HCT116 (cell line): ENCODE data around the gene PRKG2. TPM values are rescaled to one million over a fixed set of nuclear protein-coding genes. Genes with fewer than 3 reads are reported as not detected.

Experiments
- ATAC-seq: fragments of 200-7000 bp; cut with Tn5 transposase; 2 replicates; pipeline ENCODE4 v1.9.1; 2020; ENCODE audit warnings: mild to moderate bottlenecking, moderate library complexity
- BruUV-seq: library from RNA; stranded (reverse); fragments of 400-500 nt; replicated peaks from 2 replicates; lab custom pipeline; 2021; lab: Mats Ljungman, UMichigan
- CTCF ChIA-PET: fragments of 300-600 bp; sonication (Branson Sonifier 250); formaldehyde crosslinking; loops from one replicate; lab custom pipeline; 2021; ENCODE audit warnings: antibody characterized with exemption; lab: Charles Lee
- POLR2A ChIA-PET: fragments of 300-600, 350-600 bp; sonication (Branson Sonifier 250); formaldehyde crosslinking; loops from one replicate; lab custom pipeline; 2021; ENCODE audit warnings: antibody characterized with exemption; lab: Charles Lee
- RAD21 ChIA-PET, 2 experiments: fragments of 300-600 bp; sonication (Branson Sonifier 250); formaldehyde crosslinking; loops; one replicate each; lab custom pipeline; 2023; ENCODE audit warnings: low total read pairs in 2 of 2; ENCODE audit not compliant: uncharacterized antibody in 2 of 2, unreplicated experiment in 2 of 2, low non-redundant PET in 1 of 2; lab: Charles Lee
- DNase-seq: peaks from one replicate; pipeline ENCODE4 v3.0.0-alpha.2; 2010; ENCODE audit warnings: low read depth, low spot score
- H2AFZ ChIP-seq: fragments of 200-600 bp; shearing (Covaris generic), sonication (generic); 2 replicates; pipeline ENCODE4 v1.6.1; 2017; ENCODE audit warnings: low read depth, mixed run types, mixed read lengths, antibody characterized with exemption, low read length; ENCODE audit not compliant: poor library complexity, severe bottlenecking
- H3K27ac ChIP-seq: 2 replicates; pipeline ENCODE4 v1.5.1; 2012; ENCODE audit warnings: low read depth, low read length
- H3K27me3 ChIP-seq: fragments of 200-600 bp; sonication (generic); 2 replicates; pipeline ENCODE4 v1.6.1; 2016; ENCODE audit warnings: mixed run types, low read length, mixed read lengths; ENCODE audit not compliant: insufficient read depth
- H3K36me3 ChIP-seq, 2 experiments: fragments of 200-500 bp in 1 of 2; fragments of 200-600 bp in 1 of 2; sonication (Bioruptor generic) in 1 of 2; sonication (generic) in 1 of 2; 2 replicates each; pipeline versions ENCODE4 v1.5.1 to v1.6.1; 2014 to 2016; ENCODE audit warnings: low read length in 2 of 2, inconsistent platforms in 1 of 2, mixed read lengths in 1 of 2, mixed run types in 1 of 2; ENCODE audit not compliant: insufficient read depth in 2 of 2, control insufficient read depth in 1 of 2
- H3K4me1 ChIP-seq, 2 experiments: fragments of 200-600 bp in 1 of 2; sonication (generic) in 1 of 2; 2 replicates each; pipeline versions ENCODE4 v1.5.1 to v1.6.1; 2012 to 2017; ENCODE audit warnings: low read length in 2 of 2, inconsistent platforms in 1 of 2, mild to moderate bottlenecking in 1 of 2, mixed read lengths in 1 of 2, mixed run types in 1 of 2, moderate library complexity in 1 of 2; ENCODE audit not compliant: insufficient read depth in 2 of 2, control insufficient read depth in 1 of 2
- H3K4me2 ChIP-seq: fragments of 200-600 bp; sonication (generic); 2 replicates; pipeline ENCODE4 v1.6.1; 2017; ENCODE audit warnings: mixed run types, low read length, mixed read lengths
- H3K4me3 ChIP-seq, 2 experiments: fragments of 200-600 bp in 1 of 2; sonication (generic) in 1 of 2; replicated peaks in 1 of 2; 2 replicates each; pipeline ENCODE4 v1.5.1; 2011 to 2016; ENCODE audit warnings: low read length in 2 of 2, control low read depth in 1 of 2, low read depth in 1 of 2, mild to moderate bottlenecking in 1 of 2, mixed read lengths in 1 of 2, mixed run types in 1 of 2
- H3K79me2 ChIP-seq: fragments of 200-600 bp; sonication (generic); 2 replicates; pipeline ENCODE4 v1.6.1; 2017; ENCODE audit warnings: mild to moderate bottlenecking, mixed run types, low read length, moderate library complexity, mixed read lengths; ENCODE audit not compliant: insufficient read depth
- H3K9ac ChIP-seq: fragments of 200-600 bp; sonication (generic); 2 replicates; pipeline ENCODE4 v1.6.1; 2016; ENCODE audit warnings: low read length, mixed read lengths
- H3K9me2 ChIP-seq: fragments of 200-600 bp; sonication (generic), shearing (Covaris generic); 2 replicates; pipeline ENCODE4 v1.6.1; 2017; ENCODE audit warnings: mixed run types, mild to moderate bottlenecking, moderate library complexity; ENCODE audit not compliant: insufficient read depth
- H3K9me3 ChIP-seq, 2 experiments: fragments of 200-500 bp in 1 of 2; fragments of 200-600 bp in 1 of 2; sonication (Bioruptor generic) in 1 of 2; sonication (generic) in 1 of 2; 2 replicates each; pipeline ENCODE4 v1.6.1; 2014 to 2017; ENCODE audit warnings: low read length in 2 of 2, mixed read lengths in 2 of 2, inconsistent platforms in 1 of 2, low read depth in 1 of 2, mild to moderate bottlenecking in 1 of 2, mixed run types in 1 of 2, moderate library complexity in 1 of 2; ENCODE audit not compliant: control insufficient read depth in 1 of 2, insufficient read depth in 1 of 2
- H4K20me1 ChIP-seq: fragments of 200-600 bp; sonication (generic), shearing (Covaris generic); 2 replicates; pipeline ENCODE4 v1.6.1; 2017; ENCODE audit warnings: mixed run types, mild to moderate bottlenecking, moderate library complexity; ENCODE audit not compliant: insufficient read depth
- EZH2 ChIP-seq: fragments of 200-600 bp; sonication (generic); IDR thresholded peaks from 2 replicates; pipeline ENCODE4 v1.6.1; 2017; ENCODE audit warnings: antibody characterized with exemption, mixed run types
- EZH2phosphoT487 ChIP-seq: fragments of 200-600 bp; IDR thresholded peaks from 2 replicates; pipeline ENCODE4 v1.6.1; 2018; ENCODE audit warnings: antibody characterized with exemption, borderline replicate concordance
- FOSL1 ChIP-seq: IDR thresholded peaks from 2 replicates; pipeline ENCODE4 v1.6.1; 2012; ENCODE audit warnings: low read depth
- POLR2AphosphoS5 ChIP-seq: IDR thresholded peaks from 2 replicates; pipeline ENCODE4 v1.6.1; 2011; ENCODE audit warnings: mild to moderate bottlenecking, low read depth, low read length, moderate library complexity
- REST ChIP-seq: IDR thresholded peaks from 2 replicates; pipeline ENCODE4 v1.6.1; 2012; ENCODE audit warnings: low read depth
- SIN3A ChIP-seq: IDR thresholded peaks from 2 replicates; pipeline ENCODE4 v1.6.1; 2012; ENCODE audit warnings: low read depth
- SRF ChIP-seq: IDR thresholded peaks from 2 replicates; pipeline ENCODE4 v1.6.1; 2012; ENCODE audit warnings: low read depth
- TCF7L2 ChIP-seq: IDR thresholded peaks from 2 replicates; pipeline ENCODE4 v1.7.0; 2011; ENCODE audit warnings: borderline replicate concordance, inconsistent platforms; ENCODE audit not compliant: insufficient read depth, insufficient read length; ENCODE audit errors: extremely low read depth
- YY1 ChIP-seq: IDR thresholded peaks from 2 replicates; pipeline ENCODE4 v1.6.1; 2011; ENCODE audit warnings: low read length, low read depth, moderate library complexity, mild to moderate bottlenecking; ENCODE audit not compliant: insufficient replicate concordance; ENCODE audit errors: extremely low read depth
- ZNF274 ChIP-seq: fragments of 200-500 bp; sonication (Bioruptor generic); IDR thresholded peaks from 2 replicates; pipeline ENCODE4 v1.6.1; 2014; ENCODE audit warnings: mild to moderate bottlenecking, low read depth, low read length, inconsistent platforms
- intact Hi-C: fragments of 100-400 bp; cut with micrococcal nuclease; formaldehyde crosslinking; loops from 2 replicates; pipeline ENCODE4 v1.10.0; 2022
- total RNA-seq: library from RNA; stranded (reverse); gene quantifications from one replicate; pipeline ENCODE4 v1.2.1, GENCODE V29; 2021; ENCODE audit not compliant: unreplicated experiment
- TF ChIP-seq, protein P1 (sequence below): IDR thresholded peaks from 2 replicates; pipeline ENCODE4 v1.6.1; 2011; ENCODE audit warnings: mild to moderate bottlenecking, low read length, moderate library complexity; ENCODE audit not compliant: insufficient replicate concordance; ENCODE audit errors: extremely low read depth
- TF ChIP-seq, protein P2 (sequence below), 3 experiments: fragments of 200-600 bp in 1 of 3; sonication (generic) in 1 of 3; IDR thresholded peaks in 2 of 3; conservative IDR thresholded peaks in 1 of 3; 2 replicates each; pipeline ENCODE4 v1.5.1; 2012 to 2017; ENCODE audit warnings: low read depth in 2 of 3, low read length in 2 of 3, antibody characterized with exemption in 1 of 3, borderline replicate concordance in 1 of 3, control low read depth in 1 of 3, mild to moderate bottlenecking in 1 of 3, mixed read lengths in 1 of 3, mixed run types in 1 of 3, moderate library complexity in 1 of 3; ENCODE audit not compliant: insufficient read depth in 1 of 3

PRKG2 gene
- total RNA-seq, 1 experiment from 2014 or later = 2.1 TPM

DNA sequence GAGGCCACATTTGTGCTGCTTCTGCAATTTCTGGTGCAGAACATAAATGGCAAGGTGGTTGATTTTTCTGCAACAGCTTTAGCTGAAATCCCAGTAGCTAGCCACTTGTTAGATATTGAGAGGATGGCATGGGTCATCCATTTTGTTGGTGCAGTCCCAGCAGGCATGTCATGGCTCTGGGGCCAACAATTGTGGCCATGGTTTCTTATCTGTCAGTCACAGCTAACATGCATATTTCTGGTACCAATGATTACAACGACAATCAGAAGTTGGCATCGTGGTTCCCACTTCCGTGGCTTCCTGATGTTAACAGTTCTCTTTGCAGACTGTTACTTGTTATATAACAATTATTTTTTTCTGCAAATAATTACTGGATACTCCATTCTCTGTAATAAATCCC, 42.8 kb upstream of the PRKG2 start:
- POLR2A ChIA-PET = no interaction called here
- RAD21 ChIA-PET = no interaction called here
- ATAC-seq (no peak), DNase-seq (no peak)
- BruUV-seq = no TSS peak
- CTCF ChIA-PET = no interaction called here
- Histone ChIP-seq H3K9me3 (no peaks in the 10 kb centered on the region), H3K27me3 (no peaks in the 10 kb centered on the region), H4K20me1 (no peaks in the 10 kb centered on the region), H3K9me2 (no peaks in the 10 kb centered on the region), H3K79me2 (no peaks in the 10 kb centered on the region), H3K4me2 (no peak overlapping the region), H3K9ac (no peak overlapping the region), H3K27ac (no peak overlapping the region), H3K4me1 (no peaks in the 10 kb centered on the region), H3K4me3 (no peak overlapping the region)
- intact Hi-C loops = no loop called here
- no peak for TF ChIP-seq EZH2
- TF ChIP-seq EZH2phosphoT487 = no peak
- TF ChIP-seq ZNF274 = no peak
- TF ChIP-seq YY1 = no peak
- TF ChIP-seq, protein P1, sequence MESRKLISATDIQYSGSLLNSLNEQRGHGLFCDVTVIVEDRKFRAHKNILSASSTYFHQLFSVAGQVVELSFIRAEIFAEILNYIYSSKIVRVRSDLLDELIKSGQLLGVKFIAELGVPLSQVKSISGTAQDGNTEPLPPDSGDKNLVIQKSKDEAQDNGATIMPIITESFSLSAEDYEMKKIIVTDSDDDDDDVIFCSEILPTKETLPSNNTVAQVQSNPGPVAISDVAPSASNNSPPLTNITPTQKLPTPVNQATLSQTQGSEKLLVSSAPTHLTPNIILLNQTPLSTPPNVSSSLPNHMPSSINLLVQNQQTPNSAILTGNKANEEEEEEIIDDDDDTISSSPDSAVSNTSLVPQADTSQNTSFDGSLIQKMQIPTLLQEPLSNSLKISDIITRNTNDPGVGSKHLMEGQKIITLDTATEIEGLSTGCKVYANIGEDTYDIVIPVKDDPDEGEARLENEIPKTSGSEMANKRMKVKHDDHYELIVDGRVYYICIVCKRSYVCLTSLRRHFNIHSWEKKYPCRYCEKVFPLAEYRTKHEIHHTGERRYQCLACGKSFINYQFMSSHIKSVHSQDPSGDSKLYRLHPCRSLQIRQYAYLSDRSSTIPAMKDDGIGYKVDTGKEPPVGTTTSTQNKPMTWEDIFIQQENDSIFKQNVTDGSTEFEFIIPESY = no peak
- TF ChIP-seq, all 23 proteins: peak for 0
- Histone ChIP-seq H2AFZ (no peak overlapping the region), H3K36me3 (no peaks in the 10 kb centered on the region)

DNA sequence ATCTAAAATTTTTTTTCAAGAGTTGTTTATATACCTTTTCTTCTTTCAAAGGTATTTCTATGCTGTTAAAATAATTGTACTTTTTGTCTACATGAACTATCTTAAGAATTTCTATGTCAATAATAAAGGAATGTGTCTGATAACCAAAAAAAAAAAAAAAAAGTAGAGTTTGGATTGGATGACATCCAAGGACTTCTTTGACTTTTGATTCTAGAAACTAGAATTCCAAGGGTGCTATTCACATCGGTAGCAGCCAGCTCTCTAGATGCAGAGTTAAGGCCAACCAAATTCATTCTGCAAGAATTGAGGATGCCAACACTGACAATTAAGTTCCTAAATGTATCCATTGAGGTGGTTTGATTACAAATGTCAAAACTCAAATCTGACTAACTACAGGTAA, 42.0 kb upstream of the PRKG2 start:
- no peaks in the 10 kb centered on the region for H3K36me3 ChIP-seq
- ChIA-PET POLR2A (no interaction called here), CTCF (no interaction called here), RAD21 (no interaction called here)
- no peak overlapping the region for H3K4me3 ChIP-seq
- no peak for DNase-seq
- no peaks in the 10 kb centered on the region for H3K9me2 ChIP-seq
- ATAC-seq = no peak
- BruUV-seq = no TSS peak
- H3K27ac ChIP-seq = no peak overlapping the region
- intact Hi-C loops = no loop called here
- no peaks in the 10 kb centered on the region for H3K9me3 ChIP-seq
- no peak overlapping the region for H2AFZ ChIP-seq
- no peak overlapping the region for H3K9ac ChIP-seq
- no peaks in the 10 kb centered on the region for H3K27me3 ChIP-seq
- no peaks in the 10 kb centered on the region for H3K4me1 ChIP-seq
- no peak overlapping the region for H3K4me2 ChIP-seq
- no peaks in the 10 kb centered on the region for H3K79me2 ChIP-seq
- no peaks in the 10 kb centered on the region for H4K20me1 ChIP-seq
- TF ChIP-seq SRF (no peak), POLR2AphosphoS5 (no peak), EZH2 (no peak), EZH2phosphoT487 (no peak), TCF7L2 (no peak), SIN3A (no peak), REST (no peak), FOSL1 (no peak)
- TF ChIP-seq, protein P2, sequence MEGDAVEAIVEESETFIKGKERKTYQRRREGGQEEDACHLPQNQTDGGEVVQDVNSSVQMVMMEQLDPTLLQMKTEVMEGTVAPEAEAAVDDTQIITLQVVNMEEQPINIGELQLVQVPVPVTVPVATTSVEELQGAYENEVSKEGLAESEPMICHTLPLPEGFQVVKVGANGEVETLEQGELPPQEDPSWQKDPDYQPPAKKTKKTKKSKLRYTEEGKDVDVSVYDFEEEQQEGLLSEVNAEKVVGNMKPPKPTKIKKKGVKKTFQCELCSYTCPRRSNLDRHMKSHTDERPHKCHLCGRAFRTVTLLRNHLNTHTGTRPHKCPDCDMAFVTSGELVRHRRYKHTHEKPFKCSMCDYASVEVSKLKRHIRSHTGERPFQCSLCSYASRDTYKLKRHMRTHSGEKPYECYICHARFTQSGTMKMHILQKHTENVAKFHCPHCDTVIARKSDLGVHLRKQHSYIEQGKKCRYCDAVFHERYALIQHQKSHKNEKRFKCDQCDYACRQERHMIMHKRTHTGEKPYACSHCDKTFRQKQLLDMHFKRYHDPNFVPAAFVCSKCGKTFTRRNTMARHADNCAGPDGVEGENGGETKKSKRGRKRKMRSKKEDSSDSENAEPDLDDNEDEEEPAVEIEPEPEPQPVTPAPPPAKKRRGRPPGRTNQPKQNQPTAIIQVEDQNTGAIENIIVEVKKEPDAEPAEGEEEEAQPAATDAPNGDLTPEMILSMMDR (IDR thresholded peaks at IDR 0.05 in 2 of 3, conservative IDR thresholded peaks at IDR 0.05 in 1 of 3; ENCODE audit: borderline replicate concordance in 1 of 3, insufficient read depth in 1 of 3, low read depth in 2 of 3, low read length in 2 of 3) = no peak
